IPS-NIHi11 (cell line): ENCODE data around the gene AOC3.
"Not testable (repeated sequence)": the region's sequence is repeated elsewhere in the genome, so short reads cannot be mapped to it uniquely, and the experiment has no call there.

Experiments
- DNase-seq: peaks from one replicate; pipeline ENCODE4 v3.0.0; 2012; ENCODE audit warnings: mixed read lengths, low spot score

AOC3 gene

GRCh38 chr17:42894283-42895184, 43.5 kb downstream of the AOC3 start:
- DNase-seq: no peak

- DNase-seq: no peak
Observed at GRCh38 chr17:42895185-42895555, 44.2 kb downstream of the AOC3 start.

DNA sequence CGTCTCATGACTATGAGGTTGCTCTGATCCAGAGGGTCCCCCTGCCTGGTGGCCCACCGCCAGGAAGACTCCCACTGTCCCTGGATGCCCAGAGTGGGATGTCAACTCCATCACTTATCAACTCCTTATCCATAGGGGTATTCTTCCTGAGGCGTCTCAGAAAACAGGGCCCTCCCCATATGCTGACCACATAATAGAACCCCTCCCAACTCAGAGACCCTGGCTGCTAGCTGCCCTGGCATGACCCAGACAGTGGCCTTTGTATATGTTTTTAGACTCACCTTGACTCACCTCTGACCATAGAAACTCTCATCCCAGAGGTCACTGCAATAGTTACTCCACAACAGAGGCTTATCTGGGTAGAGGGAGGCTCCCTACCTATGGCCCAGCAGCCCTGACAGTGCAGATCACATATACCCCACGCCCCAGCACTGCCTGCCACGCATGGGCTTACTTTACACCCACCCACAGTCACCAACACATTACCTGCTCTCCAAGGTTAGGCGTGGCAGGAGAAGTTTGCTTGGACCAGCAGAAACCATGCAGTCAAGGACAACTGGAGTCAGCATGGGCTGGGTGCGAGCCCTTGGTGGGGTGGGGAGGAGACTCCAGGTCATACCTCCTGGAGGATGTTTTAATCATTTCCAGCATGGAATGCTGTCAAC, 47.3 kb downstream of the AOC3 start:
- DNase-seq: no peak

- DNase-seq: not testable (repeated sequence)
Observed at GRCh38 chr17:42899981-42900380, 49.0 kb downstream of the AOC3 start.

GRCh38 chr17:42900460-42901331, 49.7 kb downstream of the AOC3 start, which contains the start of gene G6PC1:
TSS of gene G6PC1 (plus strand) at chr17:42900799. CDS start at chr17:42900877, 78 bp downstream.
- no peak for DNase-seq

DNA sequence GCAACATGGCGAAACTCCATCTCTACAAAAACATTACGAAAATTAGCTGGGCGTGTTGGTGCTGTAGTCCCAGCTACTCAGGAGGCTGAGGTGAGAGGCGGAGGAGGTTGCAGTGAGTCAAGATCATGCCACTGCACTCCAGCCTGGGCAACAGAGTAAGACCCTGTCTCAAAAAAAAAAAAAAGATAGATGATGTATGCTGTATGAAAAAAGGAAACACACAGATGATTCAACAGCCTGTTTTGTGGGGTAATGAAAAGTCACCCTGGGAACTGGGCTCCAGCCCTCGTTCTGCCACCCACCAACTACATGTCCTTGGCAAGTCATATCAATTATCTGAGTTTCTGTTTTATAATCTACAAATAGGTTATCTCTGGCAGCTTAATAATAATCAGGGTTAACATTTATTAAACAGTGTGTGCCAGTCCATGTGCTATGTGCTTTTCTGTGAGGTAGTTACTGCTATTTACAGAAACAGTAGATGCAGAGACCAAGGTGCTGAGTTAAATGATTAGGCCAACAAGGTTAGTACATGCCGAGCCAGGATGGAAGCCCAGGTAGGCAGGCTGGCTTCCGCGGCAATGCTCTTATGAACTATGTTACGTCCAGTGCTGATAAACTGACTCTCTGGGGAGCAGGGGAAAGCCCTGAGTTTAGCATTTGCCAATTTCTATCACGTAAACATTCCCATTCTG, 50.7 kb downstream of the AOC3 start:
- DNase-seq: no peak

DNA sequence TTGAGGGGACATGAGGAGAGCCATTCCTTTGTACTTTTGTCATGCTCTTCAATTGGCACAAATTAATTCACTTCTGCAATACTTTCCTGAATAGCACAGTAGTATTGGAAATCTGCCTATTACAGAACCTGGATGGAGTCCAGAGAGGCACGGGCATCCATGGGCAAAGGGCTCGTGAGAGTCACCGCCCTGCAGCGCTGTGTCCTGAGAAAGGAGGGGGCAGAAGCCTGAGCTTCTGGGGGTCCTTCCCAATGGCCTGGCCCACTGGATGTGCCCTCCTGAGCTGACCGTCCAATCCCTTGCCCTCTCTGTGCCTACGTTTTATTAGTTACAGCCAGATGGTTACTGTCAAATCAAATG, 53.1 kb downstream of the AOC3 start:
- no peak for DNase-seq

- DNase-seq: no peak
Observed at GRCh38 chr17:42906772-42907446, 55.9 kb downstream of the AOC3 start.
